Adrenal gland (tissue), 12 donors: ENCODE measurements around the gene PEPD. TPM values are rescaled to one million over a fixed set of nuclear protein-coding genes. Genes with fewer than 3 reads are reported as not detected.

Experiments
- DNase-seq, 7 donors: peaks; one replicate each; pipeline ENCODE4 v3.0.0-alpha.2; 2019 to 2020
- H3K27ac ChIP-seq, 5 donors: fragments of 200-600 bp; sonication (generic) in 4 of 5; 1 replicate in 3 of 5; 2 replicates in 2 of 5; pipeline versions ENCODE4 v1.5.1 to v1.8.0; 2016 to 2020; ENCODE audit warnings: mild to moderate bottlenecking in 1 of 5
- H3K27me3 ChIP-seq: fragments of 200-600 bp; 2 replicates; pipeline ENCODE4 v1.8.0; 2021
- H3K36me3 ChIP-seq, 2 donors: fragments of 200-600 bp; replicated peaks in 1 of 2; 1 replicate in 1 of 2; 2 replicates in 1 of 2; pipeline versions ENCODE4 v1.5.1 to v1.8.0; 2018 to 2022
- H3K4me1 ChIP-seq, 2 donors: fragments of 200-600 bp; replicated peaks in 1 of 2; 1 replicate in 1 of 2; 2 replicates in 1 of 2; pipeline versions ENCODE4 v1.5.1 to v1.8.0; 2018 to 2021
- H3K4me3 ChIP-seq, 4 donors: fragments of 200-600 bp; sonication (generic) in 3 of 4; one replicate each; pipeline ENCODE4 v1.5.1; 2016 to 2018
- H3K9me3 ChIP-seq, 3 donors: fragments of 200-600 bp; sonication (generic) in 1 of 3; replicated peaks in 1 of 3; 1 replicate in 2 of 3; 2 replicates in 1 of 3; pipeline versions ENCODE4 v1.5.1 to v1.8.0; 2016 to 2021
- POLR2A ChIP-seq, 2 donors: fragments of 450-650 bp; IDR thresholded peaks; one replicate each; pipeline ENCODE4 v1.6.1; 2017; ENCODE audit warnings: antibody characterized with exemption in 2 of 2, mild to moderate bottlenecking in 2 of 2, moderate library complexity in 1 of 2
- WGBS, 4 donors: extraction: QIAGEN DNeasy Blood & Tissue Kit in 2 of 4; methylation state at CpG; one replicate each; pipeline versions ENCODE4 v1.1.5 to v1.1.7; 2013 to 2017; 5-methylcytosine and 5-hydroxymethylcytosine counted together
- intact Hi-C, 2 donors: fragments of 100-400 bp; cut with DNase I; formaldehyde crosslinking; loops; one replicate each; pipeline versions ENCODE4 v1.14.1 to v1.15.0; 2022 to 2023
- polyA plus RNA-seq, 3 donors: library from polyadenylated mRNA; stranded (reverse); fragments of 200-250 nt in 2 of 3; fragments of 350-450 nt in 1 of 3; fragmentation: Illumina TruSeq in 1 of 3; extraction: RNeasy Lipid Tissue Mini Kit (QIAGEN cat#74804) in 1 of 3; gene quantifications; one replicate each; pipeline ENCODE4 v1.2.3, GENCODE V29; 2013 to 2014
- total RNA-seq, 9 donors: library from RNA; depleted of rRNA in 4 of 9; stranded (reverse); fragments of >200 nt in 4 of 9; fragments of 120-200 nt in 1 of 9; fragmentation: NEBNext Ultra II Directional in 1 of 9; extraction: Animal tissue kit (Norgen Biotek cat#: 25700) in 1 of 9; gene quantifications; one replicate each; pipeline versions ENCODE4 v1.1.0 to v1.2.4, GENCODE V29; 2013 to 2023
- TF ChIP-seq, protein P1 (sequence below), 6 experiments: fragments of 450-650 bp in 4 of 6; fragments of 200-600 bp in 2 of 6; sonication (generic) in 1 of 6; IDR thresholded peaks; 1 replicate in 5 of 6; 2 replicates in 1 of 6; pipeline versions ENCODE4 v1.5.1 to v1.8.0; 2016 to 2021; ENCODE audit warnings: antibody characterized with exemption in 6 of 6, mild to moderate bottlenecking in 2 of 6, moderate library complexity in 1 of 6
- donor health status: healthy with polysubstance abuse.
- donor health status: Bipolar disorder and iron deficiency.
- donor health status: DM: yes; HTN: yes; CAD: no.
- donor health status: DM: no; HTN: no; CAD: no.
- donor health status: DM: no; HTN: no; CAD: no.
- donor health status: DM: yes; HTN: yes; CAD: no.

The PEPD gene
- total and polyA plus RNA-seq, 12 donors: 24.4 to 311 (median 116) TPM

DNA sequence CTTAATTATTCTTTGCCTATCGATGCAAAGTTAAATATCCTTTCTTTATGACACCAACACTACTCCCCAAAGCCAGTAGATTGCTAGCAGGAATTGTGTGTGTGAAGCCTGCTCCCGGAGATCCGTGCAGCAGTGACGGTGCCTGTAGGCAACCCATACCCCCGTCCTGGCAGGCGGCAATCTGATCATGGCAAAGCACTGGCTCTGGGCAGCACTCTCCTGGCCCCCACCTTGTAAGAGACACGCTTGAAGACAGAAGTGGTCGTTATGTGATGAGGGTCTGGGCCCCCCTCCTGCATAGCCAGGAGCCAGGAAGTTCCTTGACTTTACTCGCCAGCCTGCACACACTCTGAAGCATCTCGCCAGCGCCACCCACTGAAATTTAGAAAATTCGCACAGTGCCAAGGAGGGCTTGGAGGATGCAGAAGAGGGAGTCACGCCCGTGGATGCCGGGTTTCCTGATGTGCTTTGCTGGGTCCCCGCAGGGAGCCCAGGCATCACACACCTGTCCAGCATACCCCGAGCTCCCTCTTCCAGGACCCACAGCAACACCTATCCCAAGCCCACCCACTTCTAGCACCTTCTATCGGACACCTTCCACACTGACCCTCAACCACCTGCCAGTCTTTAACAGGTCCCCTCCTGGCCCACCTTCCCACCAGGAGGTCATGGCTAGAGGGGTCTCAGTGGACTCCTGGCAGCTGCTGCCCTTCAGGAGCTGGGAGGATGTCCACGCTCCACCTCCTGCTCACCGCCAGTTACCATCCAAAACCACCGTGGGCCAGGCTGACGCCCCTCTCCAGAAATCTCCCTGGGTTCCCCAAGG, 93.6 kb downstream of the PEPD start:
- WGBS, 4 donors: 89 to 94% (median 92%) methylated on average over 21 to 22 of the region's 22 CpGs

DNA sequence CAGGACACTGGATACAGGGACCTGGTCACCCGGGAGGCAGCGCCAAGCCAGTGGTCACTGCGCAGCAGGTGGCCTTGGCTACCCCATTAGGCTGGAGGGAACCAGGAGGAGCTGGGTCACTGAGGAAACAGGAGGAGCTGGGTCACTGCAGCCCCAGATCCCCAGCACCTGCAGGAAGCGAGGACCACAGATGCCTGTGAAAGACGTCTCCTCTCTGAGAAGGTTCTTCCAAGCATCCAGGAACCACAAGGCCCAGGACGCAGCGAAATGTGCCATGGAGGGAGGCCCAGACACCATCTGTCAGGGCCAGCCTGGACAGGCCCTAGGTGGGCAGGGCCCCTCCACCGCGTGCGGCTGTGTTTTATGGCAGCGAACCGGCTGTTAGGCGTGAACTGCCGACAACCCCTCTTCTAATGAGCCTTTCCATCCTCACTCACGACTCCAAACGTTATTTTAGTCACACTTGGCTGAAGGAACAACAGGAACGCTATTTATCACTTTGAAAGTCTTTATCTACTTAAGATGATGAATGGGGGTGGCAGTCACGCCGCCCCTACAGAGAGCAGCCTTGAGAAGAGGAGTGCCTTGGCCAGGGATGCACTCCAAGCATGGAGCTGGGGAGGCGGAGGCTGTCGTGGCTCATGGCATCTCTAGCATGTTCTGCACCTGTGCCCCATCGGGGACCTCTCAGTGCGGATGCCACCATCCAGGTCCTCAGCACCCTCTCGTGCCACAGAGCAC, 94.8 kb downstream of the PEPD start:
- intact Hi-C loops: no loop called here
- no peaks in the 10 kb centered on the region for H3K27me3 ChIP-seq
- no peaks in the 10 kb centered on the region for H3K4me1 ChIP-seq
- no peaks in the 10 kb centered on the region for H3K9me3 ChIP-seq
- H3K36me3 ChIP-seq: no peaks in the 10 kb centered on the region
- TF ChIP-seq, protein P1, sequence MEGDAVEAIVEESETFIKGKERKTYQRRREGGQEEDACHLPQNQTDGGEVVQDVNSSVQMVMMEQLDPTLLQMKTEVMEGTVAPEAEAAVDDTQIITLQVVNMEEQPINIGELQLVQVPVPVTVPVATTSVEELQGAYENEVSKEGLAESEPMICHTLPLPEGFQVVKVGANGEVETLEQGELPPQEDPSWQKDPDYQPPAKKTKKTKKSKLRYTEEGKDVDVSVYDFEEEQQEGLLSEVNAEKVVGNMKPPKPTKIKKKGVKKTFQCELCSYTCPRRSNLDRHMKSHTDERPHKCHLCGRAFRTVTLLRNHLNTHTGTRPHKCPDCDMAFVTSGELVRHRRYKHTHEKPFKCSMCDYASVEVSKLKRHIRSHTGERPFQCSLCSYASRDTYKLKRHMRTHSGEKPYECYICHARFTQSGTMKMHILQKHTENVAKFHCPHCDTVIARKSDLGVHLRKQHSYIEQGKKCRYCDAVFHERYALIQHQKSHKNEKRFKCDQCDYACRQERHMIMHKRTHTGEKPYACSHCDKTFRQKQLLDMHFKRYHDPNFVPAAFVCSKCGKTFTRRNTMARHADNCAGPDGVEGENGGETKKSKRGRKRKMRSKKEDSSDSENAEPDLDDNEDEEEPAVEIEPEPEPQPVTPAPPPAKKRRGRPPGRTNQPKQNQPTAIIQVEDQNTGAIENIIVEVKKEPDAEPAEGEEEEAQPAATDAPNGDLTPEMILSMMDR (IDR thresholded peaks at IDR 0.05): no peak
- TF ChIP-seq POLR2A (IDR thresholded peaks at IDR 0.05): no peak
- no peak for DNase-seq
- H3K27ac ChIP-seq: no peak overlapping the region
- H3K4me3 ChIP-seq: no peak overlapping the region
- 74 to 81% (median 75%) methylated on average over 19 to 24 of the region's 24 CpGs for WGBS, 4 donors

More for the DNA sequence above, 93.6 kb downstream of the PEPD start:
- no peak for DNase-seq
- Histone ChIP-seq H3K27ac (no peak overlapping the region), H3K4me1 (no peaks in the 10 kb centered on the region), H3K27me3 (no peaks in the 10 kb centered on the region), H3K9me3 (no peaks in the 10 kb centered on the region), H3K36me3 (no peaks in the 10 kb centered on the region), H3K4me3 (no peak overlapping the region)
- TF ChIP-seq, protein P1 (IDR thresholded peaks at IDR 0.05): no peak
- TF ChIP-seq POLR2A (IDR thresholded peaks at IDR 0.05): no peak
- intact Hi-C loops: no loop called here

DNA sequence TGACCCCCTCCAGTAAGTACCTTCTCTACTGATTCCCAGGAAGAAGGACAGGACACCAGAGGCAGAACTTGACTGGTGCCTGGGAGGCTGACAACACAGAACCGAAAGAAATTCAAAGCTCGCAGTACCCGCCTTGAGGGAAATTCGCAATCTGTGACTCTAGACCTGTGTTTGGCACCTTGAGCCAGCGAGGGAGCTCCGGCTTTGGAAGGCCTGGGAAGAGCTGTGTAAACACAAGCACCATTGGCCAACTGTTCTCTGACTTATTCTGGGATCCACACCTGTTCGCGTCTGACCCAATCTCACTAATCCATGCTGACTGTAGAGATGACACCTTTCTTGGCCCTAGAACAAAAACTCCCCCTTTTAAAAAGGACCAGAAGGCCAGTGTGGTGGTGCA, 97.4 kb downstream of the PEPD start:
- Histone ChIP-seq H3K4me3 (no peak overlapping the region), H3K9me3 (no peaks in the 10 kb centered on the region), H3K27ac (no peak overlapping the region), H3K4me1 (no peaks in the 10 kb centered on the region), H3K27me3 (no peaks in the 10 kb centered on the region), H3K36me3 (no peaks in the 10 kb centered on the region)
- DNase-seq: no peak
- TF ChIP-seq POLR2A (IDR thresholded peaks at IDR 0.05): no peak
- TF ChIP-seq, protein P1 (IDR thresholded peaks at IDR 0.05): no peak
- 96 to 98% (median 97%) methylated on average over 8 of the region's 8 CpGs for whole genome bisulfite sequencing, 4 donors
- intact Hi-C loops: no loop called here

DNA sequence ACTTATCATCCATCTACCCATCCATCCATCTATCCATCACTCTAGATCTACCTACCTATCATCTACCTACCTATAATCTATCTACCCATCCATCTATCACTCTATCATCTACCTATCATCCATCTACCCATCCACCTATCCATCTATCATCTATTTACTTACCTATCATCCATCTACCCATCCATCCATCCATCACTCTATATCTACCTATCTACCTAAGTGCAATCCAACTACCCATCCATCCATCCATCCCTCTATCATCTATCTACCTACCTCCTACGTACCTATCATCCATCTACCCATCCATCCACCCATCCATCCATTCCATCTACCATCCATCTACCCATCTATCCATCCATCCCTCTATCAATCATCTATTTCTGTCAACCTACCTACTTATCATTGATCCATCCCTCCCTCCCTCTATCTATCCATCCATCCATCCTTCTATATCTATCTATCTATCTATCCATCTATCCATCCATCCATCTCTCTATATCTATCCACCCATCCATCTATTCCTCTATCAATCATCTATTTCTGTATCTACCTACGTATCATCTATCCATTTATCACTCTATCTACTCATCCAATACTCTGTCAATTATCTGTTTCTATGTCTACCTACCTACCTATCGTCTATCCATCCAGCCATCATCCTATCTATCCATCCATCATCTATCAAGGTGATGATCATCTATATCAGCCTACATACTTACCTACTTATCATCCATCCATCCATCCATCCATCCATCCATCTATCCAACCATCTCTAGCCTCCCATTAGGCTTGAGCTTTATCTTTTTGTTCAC, 99.0 kb downstream of the PEPD start:
- no peaks in the 10 kb centered on the region for H3K36me3 ChIP-seq
- H3K4me3 ChIP-seq: no peak overlapping the region
- no peak for DNase-seq
- no peaks in the 10 kb centered on the region for H3K27me3 ChIP-seq
- H3K4me1 ChIP-seq: no peaks in the 10 kb centered on the region
- H3K9me3 ChIP-seq: no peaks in the 10 kb centered on the region
- H3K27ac ChIP-seq: no peak overlapping the region
- TF ChIP-seq, protein P1 (IDR thresholded peaks at IDR 0.05): no peak
- no peak for TF ChIP-seq POLR2A (IDR thresholded peaks at IDR 0.05)
- intact Hi-C loops: no loop called here
- WGBS, 4 donors: 96% methylated on average over 3 of the region's 3 CpGs
